Mononuclear cell (primary cell): ENCODE data around the gene NEMP1. TPM values are rescaled to one million over a fixed set of nuclear protein-coding genes. Genes with fewer than 3 reads are reported as not detected.

Source experiments
- H3K27me3 ChIP-seq: 2 replicates; pipeline ENCODE4 v1.6.0; 2011; ENCODE audit warnings: low read length, control low read depth; ENCODE audit not compliant: insufficient read depth
- H3K4me1 ChIP-seq: 2 replicates; pipeline ENCODE4 v1.5.1; 2011; ENCODE audit warnings: mild to moderate bottlenecking, low read length, control low read depth; ENCODE audit not compliant: insufficient read depth
- H3K4me3 ChIP-seq: 2 replicates; pipeline ENCODE4 v1.5.1; 2011; ENCODE audit warnings: mild to moderate bottlenecking, low read length, moderate library complexity
- H3K9me3 ChIP-seq: 2 replicates; pipeline ENCODE4 v1.5.1; 2011; ENCODE audit warnings: low read depth, mild to moderate bottlenecking, control low read depth, low read length
- total RNA-seq: library from RNA; depleted of rRNA; stranded (reverse); fragments of >200 nt; gene quantifications from one replicate; pipeline ENCODE4 v1.2.3, GENCODE V29; 2012

The NEMP1 gene
- total RNA-seq, 1 donor, result 6.6 TPM

DNA sequence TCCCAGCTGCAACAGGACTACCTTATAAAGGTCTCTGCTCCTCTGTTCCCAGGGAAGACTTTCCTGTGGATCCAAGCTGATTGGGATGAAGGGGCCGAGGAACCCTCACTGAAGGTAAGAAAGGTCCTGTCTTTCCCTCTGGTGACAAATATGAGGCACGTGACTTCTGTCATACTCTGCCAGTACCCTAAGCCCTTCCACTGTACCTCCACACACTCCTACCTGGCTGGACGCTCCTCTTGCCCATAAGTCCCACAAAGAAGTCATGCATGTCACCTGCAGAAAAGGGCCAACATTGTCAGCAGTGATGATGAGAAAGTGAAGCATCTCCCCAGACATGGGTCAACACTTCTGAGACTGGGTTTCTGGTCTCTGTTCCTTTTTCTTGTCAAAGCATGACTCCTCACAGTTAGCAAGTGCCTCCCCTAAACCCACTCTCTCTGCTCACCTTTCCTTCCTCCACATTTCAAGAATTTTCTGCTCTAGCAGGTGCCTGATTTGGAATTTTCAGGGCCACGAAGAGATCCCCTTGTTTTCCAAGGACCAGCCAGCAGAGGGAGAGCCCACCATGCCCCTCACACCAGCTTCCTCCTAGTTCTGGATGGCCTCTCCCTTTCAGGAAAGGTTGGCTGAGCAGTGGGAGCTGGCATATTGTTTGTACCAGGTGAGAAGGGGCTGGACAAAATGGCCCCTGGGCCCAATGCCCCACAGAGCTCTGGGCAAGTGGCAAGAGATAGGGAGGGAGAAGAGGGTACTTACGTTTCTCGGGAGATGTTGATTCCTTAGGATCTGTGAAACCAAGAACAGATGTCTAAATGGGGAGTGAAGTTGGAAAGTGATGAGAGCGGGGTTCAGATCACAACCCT is 65.8 kb downstream of the NEMP1 start:
- Histone ChIP-seq H3K4me3 (no peak overlapping the region), H3K9me3 (no peaks in the 10 kb centered on the region), H3K27me3 (no peaks in the 10 kb centered on the region), H3K4me1 (peaks cover 4% of the 10 kb centered on the region)

GRCh38 chr12:57011438-57012424 is 66.9 kb downstream of the NEMP1 start:
- H3K4me3 ChIP-seq, result no peak overlapping the region

GRCh38 chr12:57010627-57011247 is 67.9 kb downstream of the NEMP1 start:
- Histone ChIP-seq H3K27me3 (no peaks in the 10 kb centered on the region), H3K9me3 (no peaks in the 10 kb centered on the region), H3K4me1 (peaks cover 15% of the 10 kb centered on the region), H3K4me3 (no peak overlapping the region)

More at GRCh38 chr12:57011438-57012424, 66.9 kb downstream of the NEMP1 start:
- Histone ChIP-seq H3K27me3 (no peaks in the 10 kb centered on the region), H3K9me3 (no peaks in the 10 kb centered on the region), H3K4me1 (peaks cover 10% of the 10 kb centered on the region)

DNA sequence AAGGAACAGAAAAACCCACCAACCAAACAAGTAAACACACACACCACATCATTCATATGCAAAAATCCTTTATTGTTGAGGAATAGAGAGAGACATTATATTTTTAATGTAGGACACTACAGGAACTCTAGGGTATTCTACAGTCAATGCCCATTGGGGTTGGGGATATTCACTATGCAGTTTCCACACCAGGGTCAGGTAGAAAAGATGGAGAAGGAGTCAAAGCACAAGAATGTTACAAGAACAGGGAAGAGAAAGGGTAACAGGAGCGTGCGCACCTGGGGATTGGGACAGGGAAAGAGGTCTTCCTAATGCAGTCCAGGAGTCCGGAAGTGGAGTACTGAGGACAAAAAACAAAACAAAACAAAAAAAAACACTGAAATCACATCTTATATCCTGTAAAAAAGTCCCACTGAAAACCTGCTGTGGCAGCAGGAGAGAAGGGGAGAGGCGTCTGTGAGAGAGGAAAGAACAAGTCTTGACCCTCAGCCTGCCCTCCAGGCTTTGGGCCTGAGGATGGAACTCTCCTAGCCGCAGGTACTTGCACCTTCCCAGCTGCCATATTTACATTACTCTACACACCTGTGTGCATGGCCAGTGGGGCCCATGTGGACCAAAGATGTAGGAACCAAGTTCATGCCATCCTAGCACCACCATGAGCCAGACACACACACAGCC is 68.5 kb downstream of the NEMP1 start:
- peaks cover 22% of the 10 kb centered on the region for H3K4me1 ChIP-seq
- no peak overlapping the region for H3K4me3 ChIP-seq
- H3K9me3 ChIP-seq, result no peaks in the 10 kb centered on the region
- H3K27me3 ChIP-seq, result no peaks in the 10 kb centered on the region

- no peaks in the 10 kb centered on the region for H3K9me3 ChIP-seq
- H3K4me3 ChIP-seq, result no peak overlapping the region
- peaks cover 24% of the 10 kb centered on the region for H3K4me1 ChIP-seq
- no peaks in the 10 kb centered on the region for H3K27me3 ChIP-seq
Observed at GRCh38 chr12:57008178-57008577, 70.4 kb downstream of the NEMP1 start.

- H3K27me3 ChIP-seq, result no peaks in the 10 kb centered on the region
- H3K4me1 ChIP-seq, result peaks cover 24% of the 10 kb centered on the region
- H3K9me3 ChIP-seq, result no peaks in the 10 kb centered on the region
- H3K4me3 ChIP-seq, result no peak overlapping the region
Observed at GRCh38 chr12:57006809-57007475, 71.6 kb downstream of the NEMP1 start.

- Histone ChIP-seq H3K9me3 (no peaks in the 10 kb centered on the region), H3K4me1 (peaks cover 22% of the 10 kb centered on the region), H3K4me3 (peak within 1 kb of the TSS; percentile 49)
Observed at GRCh38 chr12:57005980-57006808, 72.4 kb downstream of the NEMP1 start, which contains the start of gene ZBTB39. ZBTB39 (minus strand) TSS chr12:57006546; CDS start chr12:57004917, 1,629 bp downstream.

More at GRCh38 chr12:57005980-57006808, 72.4 kb downstream of the NEMP1 start, which contains the start of gene ZBTB39:
- H3K27me3 ChIP-seq, result no peaks in the 10 kb centered on the region

Other genes with a start within 250 kb of the NEMP1 start
- gene SDR9C7, start 144.4 kb downstream of the NEMP1 start, total RNA-seq, result not detected
- 0.42 TPM for gene RDH16, start 121.2 kb downstream of the NEMP1 start, total RNA-seq
- gene ZBTB39, start 72.2 kb downstream of the NEMP1 start, total RNA-seq, result 12.8 TPM
- gene TAC3, start 62.3 kb downstream of the NEMP1 start, total RNA-seq, result not detected
- gene MYO1A, start 28.7 kb downstream of the NEMP1 start, total RNA-seq, result 0.31 TPM
- gene NAB2, start 10.3 kb upstream of the NEMP1 start, total RNA-seq, result 16.3 TPM
- gene STAT6, start 32.6 kb upstream of the NEMP1 start, total RNA-seq, result 68.1 TPM
- 56.0 TPM for gene LRP1, start 49.7 kb upstream of the NEMP1 start, total RNA-seq
- gene LRP1-AS, start 68.8 kb upstream of the NEMP1 start, total RNA-seq, result not detected
- gene NXPH4, start 138.0 kb upstream of the NEMP1 start, total RNA-seq, result not detected
- 50.6 TPM for gene SHMT2, start 150.9 kb upstream of the NEMP1 start, total RNA-seq
- gene STAC3, start 172.4 kb upstream of the NEMP1 start, total RNA-seq, result 3.1 TPM